Liver (tissue), 3 donors: Measurements from ENCODE around the gene ADARB1.

Experiments
- CTCF ChIP-seq: fragments of 150-350 bp; IDR thresholded peaks from 2 replicates; pipeline ENCODE4 v1.5.1; 2017; ENCODE audit warnings: improper control_type of control experiment, low read depth, low read length; ENCODE audit not compliant: missing input control
- JUND ChIP-seq, 2 donors: IDR thresholded peaks; 2 replicates each; pipeline ENCODE4 v1.6.1; 2016; ENCODE audit warnings: antibody characterized with exemption in 2 of 2
- MAX ChIP-seq: IDR thresholded peaks from 2 replicates; pipeline ENCODE4 v1.6.1; 2016; ENCODE audit warnings: antibody characterized with exemption
- REST ChIP-seq: IDR thresholded peaks from 2 replicates; pipeline ENCODE4 v1.6.1; 2016; ENCODE audit warnings: antibody characterized with exemption, mild to moderate bottlenecking
- RXRA ChIP-seq, 2 donors: IDR thresholded peaks; 2 replicates each; pipeline ENCODE4 v1.6.1; 2017 to 2018; ENCODE audit warnings: antibody characterized with exemption in 2 of 2, mild to moderate bottlenecking in 1 of 2
- TAF1 ChIP-seq: conservative IDR thresholded peaks from 2 replicates; pipeline ENCODE4 v1.6.1; 2016; ENCODE audit warnings: antibody characterized with exemption, mild to moderate bottlenecking
- ZBTB33 ChIP-seq: IDR thresholded peaks from 2 replicates; pipeline ENCODE4 v1.6.1; 2016; ENCODE audit warnings: antibody characterized with exemption
- donor health status: healthy.
- donor health status: healthy.

GRCh38 chr21:45264912-45265515 lies 190.6 kb downstream of the ADARB1 start:
- TF ChIP-seq ZBTB33 = no peak
- no peak for TF ChIP-seq CTCF
- TF ChIP-seq TAF1 = no peak
- TF ChIP-seq JUND (IDR thresholded peaks at IDR 0.05) = no peak
- no peak for TF ChIP-seq REST
- no peak for TF ChIP-seq RXRA (IDR thresholded peaks at IDR 0.05)
- TF ChIP-seq MAX = no peak
